ENCODE measurements around the gene B4GALT1.

DNA sequence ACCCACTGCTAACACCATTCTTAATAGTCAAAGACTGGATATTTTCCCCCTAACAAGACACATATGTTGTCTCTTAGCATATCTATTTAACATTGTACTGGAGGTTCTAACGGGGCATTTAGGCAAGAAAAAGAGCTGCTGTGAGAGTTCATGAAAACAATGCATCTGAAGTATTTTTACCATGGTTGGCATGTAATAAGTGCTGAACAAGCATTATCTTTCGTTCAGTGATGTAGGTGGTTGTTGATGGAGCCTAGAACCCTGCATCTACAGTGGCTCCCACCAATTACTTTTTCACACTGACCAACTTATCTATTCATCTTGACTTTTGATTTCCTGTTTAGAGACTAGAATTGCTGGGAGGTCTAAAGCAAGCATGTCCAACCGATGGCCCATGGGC lies 12.8 kb downstream of the B4GALT1 start:
- TF ChIP-seq, protein P1, sequence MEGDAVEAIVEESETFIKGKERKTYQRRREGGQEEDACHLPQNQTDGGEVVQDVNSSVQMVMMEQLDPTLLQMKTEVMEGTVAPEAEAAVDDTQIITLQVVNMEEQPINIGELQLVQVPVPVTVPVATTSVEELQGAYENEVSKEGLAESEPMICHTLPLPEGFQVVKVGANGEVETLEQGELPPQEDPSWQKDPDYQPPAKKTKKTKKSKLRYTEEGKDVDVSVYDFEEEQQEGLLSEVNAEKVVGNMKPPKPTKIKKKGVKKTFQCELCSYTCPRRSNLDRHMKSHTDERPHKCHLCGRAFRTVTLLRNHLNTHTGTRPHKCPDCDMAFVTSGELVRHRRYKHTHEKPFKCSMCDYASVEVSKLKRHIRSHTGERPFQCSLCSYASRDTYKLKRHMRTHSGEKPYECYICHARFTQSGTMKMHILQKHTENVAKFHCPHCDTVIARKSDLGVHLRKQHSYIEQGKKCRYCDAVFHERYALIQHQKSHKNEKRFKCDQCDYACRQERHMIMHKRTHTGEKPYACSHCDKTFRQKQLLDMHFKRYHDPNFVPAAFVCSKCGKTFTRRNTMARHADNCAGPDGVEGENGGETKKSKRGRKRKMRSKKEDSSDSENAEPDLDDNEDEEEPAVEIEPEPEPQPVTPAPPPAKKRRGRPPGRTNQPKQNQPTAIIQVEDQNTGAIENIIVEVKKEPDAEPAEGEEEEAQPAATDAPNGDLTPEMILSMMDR (IDR thresholded peaks at IDR 0.05): no peak
- TF ChIP-seq POLR2A (IDR thresholded peaks at IDR 0.05): no peak

All from body of pancreas (tissue), 4 donors.